LNCAP (cell line): ENCODE results near the gene ZNF580.

ENCODE experiments used
- CTCF ChIP-seq: fragments of 450-650 bp; IDR thresholded peaks from 2 replicates; pipeline ENCODE4 v1.5.1; 2017; ENCODE audit warnings: mild to moderate bottlenecking

Gene ZNF580

GRCh38 chr19:55645512-55645881 lies 4.7 kb downstream of the ZNF580 start:
- no peak for TF ChIP-seq CTCF

GRCh38 chr19:55646889-55647731 lies 6.3 kb downstream of the ZNF580 start:
- no peak for TF ChIP-seq CTCF

GRCh38 chr19:55647732-55648584 lies 7.2 kb downstream of the ZNF580 start, which contains the start of gene CCDC106:
Gene CCDC106 (plus strand): TSS chr19:55648212. CDS start chr19:55649047, 835 bp downstream.
- TF ChIP-seq CTCF = no peak

GRCh38 chr19:55648585-55649267 lies 7.9 kb downstream of the ZNF580 start:
- no peak for TF ChIP-seq CTCF

- TF ChIP-seq CTCF = no peak
Observed at GRCh38 chr19:55649268-55650125, 8.7 kb downstream of the ZNF580 start.

- TF ChIP-seq CTCF = no peak
Observed at GRCh38 chr19:55650126-55650557, 9.3 kb downstream of the ZNF580 start.
